ENCODE measurements around the gene KCNK4.

DNA sequence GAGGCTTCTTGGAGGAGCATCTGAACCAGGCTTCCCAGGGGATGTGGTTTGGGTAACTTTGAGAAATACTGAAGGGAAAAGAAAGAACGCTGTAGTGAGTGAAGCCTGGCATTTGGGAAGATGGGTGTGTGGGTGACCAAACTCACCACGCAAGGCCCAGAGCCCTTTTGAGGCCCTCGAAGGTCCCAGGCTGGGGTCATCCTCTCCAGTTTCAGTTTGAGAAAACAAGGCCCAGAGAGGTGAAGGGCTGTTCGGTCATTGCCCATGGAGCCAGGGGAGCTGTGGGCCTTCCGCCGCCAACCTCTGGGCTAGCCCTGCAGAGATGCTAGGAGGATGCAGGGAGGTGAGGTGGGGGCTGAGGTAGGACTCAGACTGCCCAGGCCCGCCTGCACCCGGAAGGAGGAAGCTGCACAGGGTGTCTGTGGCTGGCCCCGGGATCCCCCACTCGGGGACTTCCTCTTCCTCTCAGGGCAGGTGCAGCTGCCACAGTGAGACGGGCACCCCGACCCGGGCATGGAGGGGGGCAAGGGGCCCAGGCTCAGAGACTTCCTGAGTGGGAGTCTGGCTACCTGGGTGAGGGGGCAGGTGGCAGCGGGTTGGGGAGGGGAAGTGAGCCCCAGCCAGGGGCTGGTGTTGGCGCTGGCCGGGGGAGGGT is 48.8 kb downstream of the KCNK4 start, which contains the start of gene CCDC88B:
- TF ChIP-seq, protein P1, sequence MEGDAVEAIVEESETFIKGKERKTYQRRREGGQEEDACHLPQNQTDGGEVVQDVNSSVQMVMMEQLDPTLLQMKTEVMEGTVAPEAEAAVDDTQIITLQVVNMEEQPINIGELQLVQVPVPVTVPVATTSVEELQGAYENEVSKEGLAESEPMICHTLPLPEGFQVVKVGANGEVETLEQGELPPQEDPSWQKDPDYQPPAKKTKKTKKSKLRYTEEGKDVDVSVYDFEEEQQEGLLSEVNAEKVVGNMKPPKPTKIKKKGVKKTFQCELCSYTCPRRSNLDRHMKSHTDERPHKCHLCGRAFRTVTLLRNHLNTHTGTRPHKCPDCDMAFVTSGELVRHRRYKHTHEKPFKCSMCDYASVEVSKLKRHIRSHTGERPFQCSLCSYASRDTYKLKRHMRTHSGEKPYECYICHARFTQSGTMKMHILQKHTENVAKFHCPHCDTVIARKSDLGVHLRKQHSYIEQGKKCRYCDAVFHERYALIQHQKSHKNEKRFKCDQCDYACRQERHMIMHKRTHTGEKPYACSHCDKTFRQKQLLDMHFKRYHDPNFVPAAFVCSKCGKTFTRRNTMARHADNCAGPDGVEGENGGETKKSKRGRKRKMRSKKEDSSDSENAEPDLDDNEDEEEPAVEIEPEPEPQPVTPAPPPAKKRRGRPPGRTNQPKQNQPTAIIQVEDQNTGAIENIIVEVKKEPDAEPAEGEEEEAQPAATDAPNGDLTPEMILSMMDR (IDR thresholded peaks at IDR 0.05): no peak
- no peak for TF ChIP-seq POLR2AphosphoS5 (IDR thresholded peaks at IDR 0.05)
- TF ChIP-seq POLR2A (IDR thresholded peaks at IDR 0.05): no peak
- no peak for TF ChIP-seq EP300 (IDR thresholded peaks at IDR 0.05)
